ENCODE data around the gene SECISBP2.

SECISBP2 gene

GRCh38 chr9:89404074-89404473, 85.8 kb downstream of the SECISBP2 start:
- Histone ChIP-seq H3K4me3 (ENCODE audit: low read length) (no peak overlapping the region), H3K36me3 (ENCODE audit: insufficient read depth, low read length) (no peaks in the 10 kb centered on the region), H3K4me1 (ENCODE audit: control insufficient read depth, insufficient read depth, low read length) (no peaks in the 10 kb centered on the region), H3K9ac (ENCODE audit: low read depth, low read length) (no peak overlapping the region), H3K9me3 (replicated peaks; ENCODE audit: low read length) (peaks cover 6% of the 10 kb centered on the region), H3K4me2 (ENCODE audit: low read length) (no peak overlapping the region), H3K27me3 (ENCODE audit: control insufficient read depth, insufficient read depth, low read length) (peaks cover 3% of the 10 kb centered on the region)

- no peaks in the 10 kb centered on the region for H3K36me3 ChIP-seq (ENCODE audit: insufficient read depth, low read length)
- H3K9ac ChIP-seq (ENCODE audit: low read depth, low read length) = no peak overlapping the region
- H3K4me1 ChIP-seq (ENCODE audit: control insufficient read depth, insufficient read depth, low read length) = no peaks in the 10 kb centered on the region
- H3K4me3 ChIP-seq (ENCODE audit: low read length) = no peak overlapping the region
- peaks cover 6% of the 10 kb centered on the region for H3K9me3 ChIP-seq (replicated peaks; ENCODE audit: low read length)
- no peak overlapping the region for H3K4me2 ChIP-seq (ENCODE audit: low read length)
- peaks cover 3% of the 10 kb centered on the region for H3K27me3 ChIP-seq (ENCODE audit: control insufficient read depth, insufficient read depth, low read length)
Observed at GRCh38 chr9:89405826-89406225, 87.5 kb downstream of the SECISBP2 start.

DNA sequence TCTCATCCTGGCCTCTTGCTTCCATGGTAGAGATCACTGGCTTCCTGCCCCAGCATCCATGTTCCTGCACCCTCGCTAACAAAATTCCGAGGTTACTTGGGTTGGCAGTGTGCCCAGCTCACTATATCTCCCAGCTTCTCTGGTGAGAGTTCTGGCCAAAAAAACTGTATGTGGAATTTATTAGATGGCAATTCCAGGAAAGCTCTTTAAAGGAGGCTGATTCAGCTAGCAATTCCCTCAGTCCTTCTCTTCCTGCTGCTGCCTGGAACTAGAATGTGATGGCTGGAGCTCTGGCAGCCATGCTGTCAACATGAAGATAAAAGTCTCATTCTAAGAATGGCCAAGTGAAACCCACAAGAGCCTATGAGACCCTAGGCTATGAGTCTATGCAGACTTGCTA, 88.8 kb downstream of the SECISBP2 start:
- Histone ChIP-seq H3K4me1 (ENCODE audit: control insufficient read depth, insufficient read depth, low read length) (no peaks in the 10 kb centered on the region), H3K27me3 (ENCODE audit: control insufficient read depth, insufficient read depth, low read length) (peaks cover 5% of the 10 kb centered on the region), H3K9me3 (replicated peaks; ENCODE audit: low read length) (peaks cover 6% of the 10 kb centered on the region), H3K9ac (ENCODE audit: low read depth, low read length) (no peak overlapping the region), H3K36me3 (ENCODE audit: insufficient read depth, low read length) (no peaks in the 10 kb centered on the region), H3K4me2 (ENCODE audit: low read length) (no peak overlapping the region), H3K4me3 (ENCODE audit: low read length) (no peak overlapping the region)

- Histone ChIP-seq H3K27me3 (ENCODE audit: control insufficient read depth, insufficient read depth, low read length) (peaks cover 5% of the 10 kb centered on the region), H3K4me2 (ENCODE audit: low read length) (no peak overlapping the region), H3K4me3 (ENCODE audit: low read length) (no peak overlapping the region), H3K4me1 (ENCODE audit: control insufficient read depth, insufficient read depth, low read length) (no peaks in the 10 kb centered on the region), H3K9ac (ENCODE audit: low read depth, low read length) (no peak overlapping the region), H3K9me3 (replicated peaks; ENCODE audit: low read length) (peaks cover 6% of the 10 kb centered on the region), H3K36me3 (ENCODE audit: insufficient read depth, low read length) (no peaks in the 10 kb centered on the region)
Observed at GRCh38 chr9:89408628-89409101, 90.4 kb downstream of the SECISBP2 start.

Small RNA genes lying within 50 kb of the gene (small RNA-seq; reads per million reads assigned to genes)
- gene MIR3153 = 0.21 reads per million
